Smooth muscle cell of the umbilical artery (primary cell): ENCODE measurements around the gene KPTN. TPM values are rescaled to one million over a fixed set of nuclear protein-coding genes. Genes with fewer than 3 reads are reported as not detected.

Experiments
- total RNA-seq: library from RNA; depleted of rRNA; stranded (reverse); fragments of >200 nt; gene quantifications from 2 replicates; pipeline ENCODE4 v1.2.3, GENCODE V29; 2014

KPTN gene
- 3.2 and 5.9 TPM in 2 replicates for total RNA-seq

DNA sequence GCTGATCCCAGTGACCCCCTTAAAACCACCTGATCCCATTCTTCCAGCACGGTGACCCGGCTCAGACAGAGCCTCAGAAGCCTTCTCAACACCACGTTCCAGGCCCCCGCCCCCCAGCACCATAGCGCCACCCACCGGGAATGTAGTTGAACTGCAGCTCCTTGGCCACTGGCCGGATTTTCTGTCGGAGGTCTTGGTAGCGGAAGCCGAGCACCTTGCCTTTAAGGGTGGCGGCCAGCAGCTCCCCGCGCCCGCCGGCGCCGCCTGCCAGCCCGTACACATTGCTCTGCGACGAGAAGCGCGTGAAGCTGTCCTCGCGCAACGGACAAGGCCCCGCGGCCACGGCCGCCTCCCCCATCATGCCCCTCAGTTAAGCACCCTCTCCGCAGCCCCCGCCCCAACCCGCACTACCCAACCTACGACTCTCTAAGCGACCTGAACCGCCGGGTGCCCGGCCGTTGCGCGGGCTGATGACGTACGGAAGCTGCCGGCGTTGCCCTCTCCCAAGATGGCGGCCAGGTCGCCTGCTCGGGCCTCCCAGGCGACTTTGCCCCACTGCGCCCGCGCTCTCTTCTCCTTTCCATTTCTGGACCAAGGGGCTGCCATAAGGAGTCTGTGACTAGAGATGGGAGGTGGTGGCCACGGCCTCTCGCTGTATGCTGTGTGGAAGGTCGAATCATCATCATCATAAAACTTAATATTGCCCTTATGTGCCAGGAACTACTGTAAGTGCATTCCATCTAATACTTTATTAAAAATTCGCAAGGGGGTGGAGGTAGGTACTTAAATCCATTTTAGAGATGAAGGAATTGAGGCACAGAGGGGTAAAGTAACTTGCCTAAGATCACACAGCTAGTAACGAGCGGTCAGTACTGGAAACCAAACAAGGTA, at the start of gene KPTN:
TSS of gene KPTN (minus strand) at position 420 of the 891 bp plus-strand sequence. CDS start at position 361, 59 bp downstream.

GRCh38 chr19:47514869-47515588, 31.0 kb upstream of the KPTN start, which contains the start of gene NAPA:
Gene NAPA, minus strand, starts transcription at chr19:47515063. Its CDS starts 123 bp downstream, at chr19:47514940.

DNA sequence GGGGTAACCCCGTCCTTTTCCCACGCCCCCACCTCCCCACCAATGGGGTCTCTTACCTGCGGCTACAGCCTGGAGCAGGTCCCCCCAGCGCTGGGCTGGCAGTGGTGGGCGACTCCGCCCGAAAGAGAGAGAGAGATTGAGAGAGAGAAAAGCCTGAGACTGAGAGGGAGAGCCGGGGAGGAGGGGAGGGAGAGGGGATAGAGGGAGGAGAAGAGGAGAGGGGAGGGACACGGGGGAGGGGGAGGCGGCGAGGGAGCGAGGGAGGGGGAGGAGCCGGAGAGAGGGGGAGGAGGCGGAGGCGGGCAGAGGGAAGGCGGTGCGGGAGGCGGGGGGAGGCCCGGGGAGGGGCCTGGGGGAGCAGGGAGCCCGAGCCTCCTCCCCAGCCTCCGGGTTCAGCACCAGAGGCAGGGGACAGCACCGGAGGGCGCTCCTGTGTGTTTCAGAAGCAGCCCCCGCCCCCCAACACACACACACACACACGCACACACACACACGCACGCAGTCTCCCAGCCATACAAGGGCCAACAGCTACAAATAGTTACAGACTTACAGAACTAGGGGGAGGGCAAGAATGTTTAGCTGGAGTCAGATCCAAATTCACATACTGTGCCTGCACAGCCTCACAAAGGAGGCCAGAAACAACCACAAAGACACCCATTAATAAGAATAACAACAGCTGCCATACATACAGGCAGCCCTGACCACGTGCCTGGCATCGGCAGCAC, 12.1 kb downstream of the KPTN start, which contains the start of gene SLC8A2:
TSS of gene SLC8A2 (minus strand) at position 161 of the 725 bp plus-strand sequence. CDS start 5,490 bp downstream, outside the sequence.

Other genes starting within 250 kb of the KPTN start
- gene CCDC9, start 227.7 kb downstream of the KPTN start, total RNA-seq = 4.5 and 11.9 TPM in 2 replicates
- 2.1 and 2.7 TPM in 2 replicates for gene INAFM1, start 209.3 kb downstream of the KPTN start, total RNA-seq
- gene C5AR1, start 174.4 kb downstream of the KPTN start, total RNA-seq = under 0.01 and 0.18 TPM in 2 replicates
- gene C5AR2, start 152.0 kb downstream of the KPTN start, total RNA-seq = not detected in 2 replicates
- gene DHX34, start 134.9 kb downstream of the KPTN start, total RNA-seq = 8.9 and 17.3 TPM in 2 replicates
- gene MEIS3, start 64.7 kb downstream of the KPTN start, total RNA-seq = 46.6 and 51.7 TPM in 2 replicates
- 0.14 TPM in 1 of 2 replicates, not detected in the other for gene SLC8A2, start 12.3 kb downstream of the KPTN start, total RNA-seq
- 45.8 and 54.6 TPM in 2 replicates for gene NAPA, start 30.8 kb upstream of the KPTN start, total RNA-seq
- gene ZNF541, start 88.9 kb upstream of the KPTN start, total RNA-seq = 0.05 and 0.89 TPM in 2 replicates
- 6.5 and 7.9 TPM in 2 replicates for gene BICRA, start 124.9 kb upstream of the KPTN start, total RNA-seq
- gene EHD2, start 229.2 kb upstream of the KPTN start, total RNA-seq = 93.2 and 238 TPM in 2 replicates